Activated T-helper 1 cell treated with anti-CD3 and anti-CD28 coated beads, Interleukin-12 subunit alpha, Interleukin-12 subunit beta, Interleukin-2, Interleukin-4 antibody, amounts not matched to agents 30 ng/mL and 10 ng/mL and 1 ng/mL, durations not matched to agents 14 hours and 24 hours and 36 hours (primary cell): ENCODE results near the gene KLK2. TPM values are rescaled to one million over a fixed set of nuclear protein-coding genes. Genes with fewer than 3 reads are reported as not detected.

Experiments
- DNase-seq: peaks from one replicate; pipeline ENCODE4 v3.0.0; 2021; ENCODE audit warnings: low spot score
- H3K27ac Mint-ChIP-seq: one replicate; pipeline ENCODE4 v1.8.0; 2021; ENCODE audit warnings: mild to moderate bottlenecking, mixed read lengths
- H3K27me3 Mint-ChIP-seq: one replicate; pipeline ENCODE4 v1.8.0; 2022; ENCODE audit warnings: mild to moderate bottlenecking, moderate library complexity, mixed read lengths; ENCODE audit not compliant: insufficient read depth
- H3K36me3 Mint-ChIP-seq: one replicate; pipeline ENCODE4 v1.8.0; 2021; ENCODE audit warnings: low read depth, mixed read lengths
- H3K4me1 Mint-ChIP-seq: one replicate; pipeline ENCODE4 v1.8.0; 2021; ENCODE audit warnings: low read depth, mixed read lengths
- H3K4me3 Mint-ChIP-seq: one replicate; pipeline ENCODE4 v1.8.0; 2021; ENCODE audit warnings: mild to moderate bottlenecking, moderate library complexity, mixed read lengths
- H3K9me3 Mint-ChIP-seq: one replicate; pipeline ENCODE4 v1.8.0; 2021; ENCODE audit warnings: mixed read lengths
- intact Hi-C: fragments of 100-400 bp; cut with micrococcal nuclease; formaldehyde crosslinking; loops from one replicate; pipeline ENCODE4 v1.15.1; 2024
- total RNA-seq: library from RNA; stranded (reverse); gene quantifications from 2 replicates; pipeline ENCODE4 v1.2.3, GENCODE V29; 2022

The KLK2 gene
- total RNA-seq, 1 donor from 2014 or later: not detected

DNA sequence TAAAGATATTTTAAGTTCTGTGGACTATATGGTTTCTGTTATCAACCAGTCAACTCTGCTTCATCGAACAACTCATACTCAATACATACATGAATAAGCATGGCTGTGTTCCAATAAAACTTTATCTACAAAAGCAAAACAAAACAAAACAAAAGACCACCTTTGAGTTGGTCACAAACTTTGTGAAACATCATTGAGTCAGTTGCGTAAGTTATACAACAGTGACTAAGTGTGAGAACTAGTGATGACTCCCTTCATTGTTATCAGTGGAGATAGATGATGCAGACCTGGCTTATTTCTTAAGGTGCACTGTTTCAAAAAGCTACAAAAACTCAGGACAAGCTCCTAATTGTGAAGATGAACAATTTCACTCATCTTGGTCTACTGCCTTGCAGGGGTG, 52.5 kb downstream of the KLK2 start:
- H3K27me3 Mint-ChIP-seq: peaks cover 9% of the 10 kb centered on the region
- no peaks in the 10 kb centered on the region for H3K36me3 Mint-ChIP-seq
- no peak overlapping the region for H3K4me3 Mint-ChIP-seq
- no peak overlapping the region for H3K27ac Mint-ChIP-seq
- no peaks in the 10 kb centered on the region for H3K9me3 Mint-ChIP-seq
- H3K4me1 Mint-ChIP-seq: peaks cover 15% of the 10 kb centered on the region
- intact Hi-C loops: no loop called here
- no peak for DNase-seq

DNA sequence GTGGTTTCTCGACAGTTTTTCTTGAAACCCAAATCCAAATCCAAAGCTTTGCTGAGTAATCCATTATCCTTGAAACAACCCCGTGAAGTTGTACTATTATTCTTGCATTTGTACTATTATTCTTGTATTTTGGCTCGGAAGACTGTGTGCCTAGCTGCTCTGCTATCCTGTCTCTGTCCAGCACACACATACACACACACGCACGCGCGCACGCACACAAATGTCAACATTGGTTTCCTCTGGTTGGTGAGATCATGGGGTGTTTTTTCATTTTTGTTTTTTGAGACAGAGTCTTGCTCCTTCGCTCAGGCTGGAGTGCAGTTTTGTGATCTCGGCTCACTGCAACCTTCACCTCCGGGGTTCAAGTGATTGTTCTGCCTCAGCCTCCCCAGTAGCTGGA, 52.9 kb downstream of the KLK2 start:
- DNase-seq: no peak
- intact Hi-C loops: no loop called here
- no peaks in the 10 kb centered on the region for H3K9me3 Mint-ChIP-seq
- H3K4me3 Mint-ChIP-seq: no peak overlapping the region
- H3K36me3 Mint-ChIP-seq: no peaks in the 10 kb centered on the region
- no peak overlapping the region for H3K27ac Mint-ChIP-seq
- peaks cover 9% of the 10 kb centered on the region for H3K27me3 Mint-ChIP-seq
- peaks cover 15% of the 10 kb centered on the region for H3K4me1 Mint-ChIP-seq

DNA sequence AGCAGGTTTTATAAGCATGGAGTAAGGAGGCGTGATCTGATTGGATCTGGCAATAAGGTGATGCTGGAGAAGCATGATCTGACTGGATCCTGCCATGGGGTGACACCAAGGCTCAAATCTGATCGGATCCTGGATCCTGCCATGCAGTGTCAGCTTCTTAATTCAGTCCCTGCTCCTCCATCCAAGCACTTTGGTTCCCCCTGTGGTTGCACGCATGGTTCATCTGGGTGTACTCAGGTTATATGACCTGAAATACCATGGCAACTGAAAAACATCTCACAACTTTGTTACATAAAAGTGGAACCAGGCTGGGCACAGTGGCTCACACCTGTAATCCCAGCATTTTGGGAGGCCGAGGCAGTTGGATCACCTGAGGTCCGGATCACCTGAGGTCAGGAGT, 55.6 kb downstream of the KLK2 start:
- H3K36me3 Mint-ChIP-seq: no peaks in the 10 kb centered on the region
- H3K4me1 Mint-ChIP-seq: peaks cover 6% of the 10 kb centered on the region
- intact Hi-C loops: no loop called here
- DNase-seq: no peak
- H3K4me3 Mint-ChIP-seq: no peak overlapping the region
- H3K9me3 Mint-ChIP-seq: no peaks in the 10 kb centered on the region
- H3K27me3 Mint-ChIP-seq: peaks cover 6% of the 10 kb centered on the region
- no peak overlapping the region for H3K27ac Mint-ChIP-seq

Other genes starting within 250 kb of the KLK2 start
- gene SYT3, start 233.6 kb upstream of the KLK2 start, total RNA-seq: not detected in 2 replicates
- not detected in 2 replicates for gene C19orf81, start 224.0 kb upstream of the KLK2 start, total RNA-seq
- gene SHANK1, start 153.6 kb upstream of the KLK2 start, total RNA-seq: not detected in 2 replicates
- gene CLEC11A, start 150.1 kb upstream of the KLK2 start, total RNA-seq: 0.75 and 0.83 TPM in 2 replicates
- gene GPR32, start 103.0 kb upstream of the KLK2 start, total RNA-seq: not detected in 2 replicates
- not detected in 2 replicates for gene ACP4, start 83.0 kb upstream of the KLK2 start, total RNA-seq
- 2.5 and 3.4 TPM in 2 replicates for gene KLK1, start 49.7 kb upstream of the KLK2 start, total RNA-seq
- gene KLK15, start 39.9 kb upstream of the KLK2 start, total RNA-seq: not detected in 2 replicates
- not detected in 2 replicates for gene KLK3, start 18.5 kb upstream of the KLK2 start, total RNA-seq
- gene KLK4, start 38.0 kb downstream of the KLK2 start, total RNA-seq: not detected in 2 replicates
- gene KLK5, start 79.6 kb downstream of the KLK2 start, total RNA-seq: not detected in 2 replicates
- not detected in 2 replicates for gene KLK6, start 96.2 kb downstream of the KLK2 start, total RNA-seq
- not detected in 2 replicates for gene KLK7, start 110.5 kb downstream of the KLK2 start, total RNA-seq
- not detected in 2 replicates for gene KLK8, start 128.2 kb downstream of the KLK2 start, total RNA-seq
- gene KLK10, start 146.3 kb downstream of the KLK2 start, total RNA-seq: not detected in 2 replicates
- gene KLK11, start 153.2 kb downstream of the KLK2 start, total RNA-seq: not detected in 2 replicates
- not detected in 2 replicates for gene KLK12, start 161.6 kb downstream of the KLK2 start, total RNA-seq
- gene KLK13, start 191.7 kb downstream of the KLK2 start, total RNA-seq: not detected in 2 replicates
- gene KLK14, start 209.4 kb downstream of the KLK2 start, total RNA-seq: 0.64 and 1.2 TPM in 2 replicates
- gene CTU1, start 235.0 kb downstream of the KLK2 start, total RNA-seq: 12.5 and 14.0 TPM in 2 replicates